Muscle of arm (tissue), 12 donors: ENCODE results near the gene SENP5. TPM values are rescaled to one million over a fixed set of nuclear protein-coding genes. Genes with fewer than 3 reads are reported as not detected.
"Not testable (repeated sequence)": the region's sequence is repeated elsewhere in the genome, so short reads cannot be mapped to it uniquely, and the experiment has no call there.

Experiments
- DNase-seq: peaks from one replicate; pipeline ENCODE4 v3.0.0-alpha.2; 2013
- polyA plus RNA-seq, 12 donors: library from polyadenylated mRNA; unstranded; fragments of 120-200 nt; gene quantifications; one replicate each; pipeline ENCODE4 v1.2.1, GENCODE V29; 2013; ENCODE audit not compliant: insufficient read length in 12 of 12

SENP5 gene
- polyA plus RNA-seq, 12 donors: 13.3 to 27.6 (median 18.7) TPM; not detected in 1

- peak; percentile 31 for DNase-seq
These were observed 74.1 kb downstream of the SENP5 start for GRCh38 chr3:196941729-196942225.

GRCh38 chr3:196942226-196942914 is 74.7 kb downstream of the SENP5 start, which contains the start of gene NCBP2:
TSS of gene NCBP2 (minus strand) at chr3:196942528. CDS start at chr3:196942503, 25 bp downstream.
- peak; percentile 99 for DNase-seq

GRCh38 chr3:196942915-196943277 is 75.2 kb downstream of the SENP5 start:
- DNase-seq: no peak

GRCh38 chr3:196944037-196944790 is 76.5 kb downstream of the SENP5 start:
- not testable (repeated sequence) for DNase-seq

- DNase-seq: no peak
These were observed 79.6 kb downstream of the SENP5 start for GRCh38 chr3:196947136-196947859.

GRCh38 chr3:196947860-196948441 is 80.2 kb downstream of the SENP5 start:
- DNase-seq: no peak

GRCh38 chr3:196948442-196949284 is 80.9 kb downstream of the SENP5 start:
- DNase-seq: no peak

- no peak for DNase-seq
These were observed 81.5 kb downstream of the SENP5 start for GRCh38 chr3:196949285-196949619.

GRCh38 chr3:196949750-196950149 is 82.0 kb downstream of the SENP5 start:
- no peak for DNase-seq

GRCh38 chr3:196951371-196951770 is 83.7 kb downstream of the SENP5 start:
- no peak for DNase-seq

- DNase-seq: no peak
These were observed 87.1 kb downstream of the SENP5 start for GRCh38 chr3:196954832-196955231.

- no peak for DNase-seq
These were observed 94.6 kb downstream of the SENP5 start for GRCh38 chr3:196962108-196962929.

- no peak for DNase-seq
These were observed 95.4 kb downstream of the SENP5 start for GRCh38 chr3:196962930-196963630.

GRCh38 chr3:196963631-196963953 is 95.9 kb downstream of the SENP5 start:
- DNase-seq: no peak

GRCh38 chr3:196965112-196965803 is 97.5 kb downstream of the SENP5 start:
- no peak for DNase-seq

- DNase-seq: no peak
These were observed 98.1 kb downstream of the SENP5 start for GRCh38 chr3:196965804-196966173.

- DNase-seq: no peak
These were observed 99.0 kb downstream of the SENP5 start for GRCh38 chr3:196966526-196967401.
